ENCODE results near the gene ALDOC. TPM values are rescaled to one million over a fixed set of nuclear protein-coding genes. Genes with fewer than 3 reads are reported as not detected.

Gene ALDOC
- total and polyA plus RNA-seq, 2 of the 13 experiments (the other 11 are each of a cell fraction or from before 2014, with no cell fraction given) = 15.4 to 60.9 TPM

GRCh38 chr17:28576758-28577465, at the start of gene ALDOC (continued):
- TF ChIP-seq GLMP (CRISPR knock-in tag; IDR thresholded peaks at IDR 0.05; ENCODE audit: borderline replicate concordance) = no peak
- TF ChIP-seq ZNF558 (CRISPR knock-in tag; IDR thresholded peaks at IDR 0.05; ENCODE audit: borderline replicate concordance) = no peak
- TF ChIP-seq ZNF75D (CRISPR knock-in tag; IDR thresholded peaks at IDR 0.05; ENCODE audit: borderline replicate concordance) = no peak
- no peak for TF ChIP-seq PLSCR1 (CRISPR knock-in tag; IDR thresholded peaks at IDR 0.05; ENCODE audit: borderline replicate concordance)
- TF ChIP-seq FUBP1 (CRISPR knock-in tag; IDR thresholded peaks at IDR 0.05; ENCODE audit: borderline replicate concordance) = no peak
- TF ChIP-seq REPIN1 (CRISPR knock-in tag; IDR thresholded peaks at IDR 0.05; ENCODE audit: borderline replicate concordance, low read depth) = no peak
- TF ChIP-seq HNRNPLL (IDR thresholded peaks at IDR 0.05; ENCODE audit: low read depth, low read length, poor library complexity, severe bottlenecking) = peak; percentile 69
- TF ChIP-seq NRL (CRISPR knock-in tag; IDR thresholded peaks at IDR 0.05; ENCODE audit: borderline replicate concordance) = no peak
- TF ChIP-seq ZNF619 (CRISPR knock-in tag; IDR thresholded peaks at IDR 0.05) = peak; percentile 47; the same call in 1 of the 2 replicates
- no peak for TF ChIP-seq FOXA1 (IDR thresholded peaks at IDR 0.05)
- TF ChIP-seq FOXA1 (CRISPR knock-in tag; IDR thresholded peaks at IDR 0.05) = no peak
- peak; percentile 99 for TF ChIP-seq SP4 (CRISPR knock-in tag; IDR thresholded peaks at IDR 0.05)
- no peak for TF ChIP-seq ZNF414 (CRISPR knock-in tag; IDR thresholded peaks at IDR 0.05)
- TF ChIP-seq ZNF296 (CRISPR knock-in tag; conservative IDR thresholded peaks at IDR 0.05) = no peak
- TF ChIP-seq SMARCC2 (IDR thresholded peaks at IDR 0.05) = no peak
- no peak for TF ChIP-seq ARNT (IDR thresholded peaks at IDR 0.05)
- TF ChIP-seq TFE3 (CRISPR knock-in tag; IDR thresholded peaks at IDR 0.05) = peak; percentile 88
- TF ChIP-seq SNAPC4 (CRISPR knock-in tag; IDR thresholded peaks at IDR 0.05) = no peak
